GM18519 (cell line): ENCODE data around the gene BTBD3.

Experiments
- ATAC-seq: cut with Tn5 transposase; IDR thresholded peaks from one replicate; pipeline ENCODE4 v1.9.1; 2021; ENCODE audit warnings: mild to moderate bottlenecking, moderate library complexity; ENCODE audit not compliant: unreplicated experiment, low FRiP score

Gene BTBD3

DNA sequence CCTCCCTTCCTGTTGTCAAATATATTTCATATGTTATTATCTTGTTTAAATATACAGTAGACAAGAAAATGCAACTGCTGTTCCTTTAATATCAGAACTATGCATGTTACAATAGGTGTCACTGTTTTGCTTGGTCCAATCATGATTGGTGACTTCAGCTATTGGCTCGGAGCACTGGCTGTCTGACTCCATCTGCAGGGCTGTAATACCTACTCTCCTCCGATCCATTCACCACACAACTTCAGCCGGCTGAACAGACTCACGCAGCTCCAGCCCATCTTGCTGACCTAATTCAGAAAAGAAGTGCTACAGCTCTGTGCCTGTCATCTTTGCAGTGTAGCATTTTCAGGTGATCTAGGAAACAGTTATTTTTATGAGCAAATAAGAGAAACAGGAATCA lies at the start of gene BTBD3:
TSS of gene BTBD3 (plus strand) at position 231 of the 400 bp plus-strand sequence. CDS start 383 bp downstream, outside the sequence.
- peak; percentile 81 for ATAC-seq

DNA sequence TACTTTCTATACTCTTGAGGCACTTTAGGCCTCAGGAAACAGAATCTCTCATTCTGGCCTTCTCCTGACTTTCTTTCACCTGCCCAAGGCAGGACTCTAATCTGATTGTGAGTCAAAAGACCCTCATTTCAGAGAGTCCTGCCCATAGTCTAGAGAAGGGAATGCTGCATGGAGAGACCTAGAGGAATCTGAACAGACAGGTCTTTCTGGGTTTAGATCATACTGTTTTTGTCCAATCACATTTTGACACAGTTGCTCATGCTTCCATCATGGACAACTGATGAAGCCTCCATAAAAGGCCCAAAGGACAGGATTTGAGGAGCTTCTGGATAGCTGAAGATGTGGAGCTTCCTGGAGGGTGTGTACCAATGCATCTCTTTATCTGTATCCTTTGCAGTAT lies 48.1 kb upstream of the BTBD3 start:
- ATAC-seq, result no peak

DNA sequence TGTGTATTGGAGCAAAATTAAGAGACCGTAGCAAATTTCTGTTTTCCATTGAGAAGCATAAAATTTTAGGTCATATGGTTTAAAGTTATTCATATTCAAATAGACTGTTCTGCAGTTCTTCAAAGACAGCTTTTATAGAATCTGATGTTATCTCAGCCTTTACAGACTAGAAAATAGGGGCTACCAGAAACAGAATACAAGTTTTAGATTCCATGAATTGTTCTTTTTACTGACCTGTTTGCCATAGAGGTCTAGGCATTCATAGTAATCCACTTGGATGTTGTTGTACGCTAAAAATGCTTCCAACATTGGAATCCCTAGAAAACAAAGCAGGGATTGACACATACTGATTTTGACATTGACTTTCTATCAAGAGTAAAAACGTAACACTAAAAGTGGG lies 47.3 kb upstream of the BTBD3 start:
- no peak for ATAC-seq

DNA sequence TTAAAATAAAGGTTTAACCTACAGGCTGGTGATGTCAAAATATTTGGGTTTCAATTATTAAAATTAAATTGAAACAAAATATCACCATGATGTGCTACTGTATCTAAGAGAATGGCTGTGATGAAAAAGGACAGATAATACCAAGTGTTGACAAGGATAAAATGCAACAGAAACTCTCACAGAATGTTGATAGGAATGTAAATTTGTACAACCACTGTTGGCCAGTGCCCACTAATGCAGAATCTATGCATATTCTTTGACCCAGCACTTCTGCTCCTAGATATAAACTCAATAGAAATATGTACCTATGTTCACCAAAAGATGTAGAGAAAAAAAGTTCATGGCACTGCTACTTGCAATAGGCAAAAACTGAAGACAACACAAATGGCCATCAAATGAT lies 41.1 kb upstream of the BTBD3 start:
- no peak for ATAC-seq

DNA sequence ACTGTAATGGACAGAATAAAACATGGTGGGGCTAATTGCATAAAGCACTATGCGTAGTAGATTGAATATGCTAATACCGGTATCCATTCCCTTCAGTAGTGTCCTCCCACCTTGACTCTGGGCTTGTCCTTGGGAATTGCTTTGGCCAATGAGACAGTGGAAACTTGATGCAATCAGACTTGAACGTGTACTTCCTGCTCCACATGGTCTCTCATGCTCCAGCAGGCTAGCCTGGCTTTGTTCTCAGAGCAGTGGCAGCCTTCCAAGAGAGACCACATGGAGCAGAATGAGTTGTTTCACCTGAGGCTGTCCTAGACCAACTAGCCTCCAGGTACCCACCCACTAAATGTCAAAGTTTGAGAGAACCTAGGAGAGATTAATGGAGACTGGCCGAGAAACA lies 37.0 kb upstream of the BTBD3 start:
- no peak for ATAC-seq

DNA sequence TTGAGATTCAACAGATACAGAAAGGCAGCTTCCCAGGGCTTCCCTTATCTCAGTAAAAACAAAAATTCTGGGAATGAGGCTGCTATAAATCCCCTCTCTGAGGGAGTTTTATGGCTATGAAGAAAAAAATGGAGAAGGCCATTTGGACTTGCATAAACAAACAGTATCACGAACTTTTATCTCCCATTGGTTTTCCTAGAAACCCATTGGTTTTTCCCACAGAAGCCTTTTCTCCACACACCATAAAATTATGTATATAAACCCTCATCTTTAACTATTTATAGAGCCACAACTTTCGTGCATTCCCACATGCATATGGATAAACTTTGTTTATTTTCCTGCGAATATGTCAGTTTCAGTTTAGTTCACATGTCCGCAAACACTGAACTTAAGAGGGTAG lies 36.2 kb upstream of the BTBD3 start:
- ATAC-seq, result no peak

DNA sequence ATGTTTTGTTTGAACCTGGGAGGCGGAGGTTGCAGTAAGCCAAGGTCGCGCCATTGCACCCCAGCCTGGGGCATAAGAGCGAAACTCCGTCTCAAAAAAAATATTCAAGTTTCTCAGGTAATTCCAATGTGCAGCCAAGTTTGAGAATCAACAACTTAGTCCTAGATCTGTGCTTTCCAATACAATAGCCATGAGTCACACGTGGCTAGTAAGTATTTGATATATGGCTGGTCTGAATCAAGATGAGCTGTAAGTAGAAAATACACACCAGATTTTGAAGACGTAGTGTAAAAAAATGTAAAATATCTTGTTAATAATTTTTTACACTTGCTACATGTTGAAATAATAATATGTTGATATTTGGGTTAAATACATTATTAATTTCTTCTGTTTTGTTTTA lies 35.0 kb upstream of the BTBD3 start:
- ATAC-seq, result no peak

DNA sequence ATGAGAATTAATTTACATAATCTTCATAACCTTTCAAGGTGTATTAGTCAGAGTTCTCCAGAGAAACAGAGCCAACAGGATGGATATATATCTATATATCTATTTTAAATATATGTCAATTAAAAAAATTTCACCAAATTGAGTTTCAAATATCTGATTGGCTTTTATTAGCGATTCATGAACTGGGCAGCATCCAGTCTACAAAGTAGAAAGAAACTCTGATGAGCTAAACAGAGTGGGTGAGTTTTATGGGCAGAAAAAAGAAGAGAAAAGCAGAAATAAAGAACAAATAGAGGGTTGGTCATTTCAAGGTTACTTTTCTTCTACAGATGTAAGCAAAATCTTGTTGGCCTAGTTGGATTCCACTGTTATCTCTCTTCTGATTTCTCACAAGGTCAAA lies 29.0 kb upstream of the BTBD3 start:
- ATAC-seq, result no peak

DNA sequence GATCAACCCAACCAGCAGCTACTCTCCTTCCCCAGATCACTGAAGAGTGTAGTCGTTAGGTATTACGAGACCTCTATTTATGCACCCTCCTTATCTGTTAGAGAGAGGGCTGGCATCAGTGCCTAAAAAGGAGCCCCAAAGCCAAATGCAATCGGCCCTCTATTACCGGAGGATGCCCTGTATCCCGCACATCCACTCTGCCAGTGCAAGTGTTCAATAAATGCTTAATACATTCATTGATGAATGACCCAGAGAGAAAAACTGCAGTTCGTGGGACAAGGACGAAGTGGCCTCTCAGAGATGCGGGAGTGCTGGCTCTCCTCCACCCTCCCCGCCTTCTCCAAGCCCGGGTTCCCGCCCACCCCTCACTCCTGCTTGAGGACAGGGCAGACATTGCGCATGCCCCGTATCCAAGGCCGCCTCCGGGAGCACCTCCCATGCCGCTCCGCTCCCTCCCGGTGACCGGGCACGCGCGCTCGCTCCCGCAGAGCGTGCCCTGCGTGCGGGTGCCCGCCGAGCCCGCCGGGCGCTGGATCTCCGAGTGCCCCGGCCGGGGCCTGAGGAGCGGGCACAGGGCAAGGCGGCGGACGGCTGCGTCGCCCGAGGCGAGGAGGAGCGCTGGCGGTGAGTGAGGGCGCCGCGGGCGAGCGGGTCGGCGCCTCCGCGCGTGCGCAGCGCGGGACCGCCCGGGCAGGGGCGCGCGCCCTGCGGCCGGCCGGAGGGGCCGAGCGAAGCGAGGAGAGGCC lies 27.2 kb upstream of the BTBD3 start:
- ATAC-seq, result peak; percentile 74

DNA sequence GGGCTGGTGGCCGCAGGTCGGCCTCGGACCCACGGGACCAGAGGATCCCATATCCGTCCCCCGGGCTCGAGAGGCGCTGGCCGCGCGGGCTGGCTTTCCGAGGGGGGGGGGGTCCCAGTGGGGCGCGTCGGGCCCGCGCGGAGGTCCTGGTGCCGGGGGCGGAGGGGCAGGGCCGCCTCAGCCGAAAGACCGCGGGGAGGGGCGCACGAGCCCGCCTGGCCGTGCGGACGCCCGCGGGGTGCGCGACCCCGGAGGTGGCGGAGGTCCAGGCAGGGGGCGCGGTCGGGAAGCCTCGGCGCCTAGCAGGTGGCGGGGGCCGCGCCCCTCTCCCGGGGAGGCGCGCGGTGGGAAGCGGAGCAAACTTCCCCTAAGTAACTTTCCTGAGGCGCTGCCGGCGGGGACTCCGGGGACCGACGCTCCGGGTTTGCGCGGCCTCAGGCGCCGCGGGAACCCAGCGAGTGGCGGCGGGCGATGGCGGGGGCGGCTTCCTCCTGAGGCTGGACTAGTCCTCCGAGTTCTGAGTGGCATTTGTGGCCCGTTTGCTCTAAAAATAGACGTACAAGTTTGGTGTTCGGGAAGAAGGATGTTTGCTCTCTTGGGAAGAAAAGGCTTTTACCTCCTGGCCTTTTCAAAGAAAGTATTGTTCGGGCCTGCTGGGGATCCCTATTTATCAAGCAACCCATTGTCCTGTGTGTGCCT lies 26.5 kb upstream of the BTBD3 start:
- peak; percentile 22 for ATAC-seq

DNA sequence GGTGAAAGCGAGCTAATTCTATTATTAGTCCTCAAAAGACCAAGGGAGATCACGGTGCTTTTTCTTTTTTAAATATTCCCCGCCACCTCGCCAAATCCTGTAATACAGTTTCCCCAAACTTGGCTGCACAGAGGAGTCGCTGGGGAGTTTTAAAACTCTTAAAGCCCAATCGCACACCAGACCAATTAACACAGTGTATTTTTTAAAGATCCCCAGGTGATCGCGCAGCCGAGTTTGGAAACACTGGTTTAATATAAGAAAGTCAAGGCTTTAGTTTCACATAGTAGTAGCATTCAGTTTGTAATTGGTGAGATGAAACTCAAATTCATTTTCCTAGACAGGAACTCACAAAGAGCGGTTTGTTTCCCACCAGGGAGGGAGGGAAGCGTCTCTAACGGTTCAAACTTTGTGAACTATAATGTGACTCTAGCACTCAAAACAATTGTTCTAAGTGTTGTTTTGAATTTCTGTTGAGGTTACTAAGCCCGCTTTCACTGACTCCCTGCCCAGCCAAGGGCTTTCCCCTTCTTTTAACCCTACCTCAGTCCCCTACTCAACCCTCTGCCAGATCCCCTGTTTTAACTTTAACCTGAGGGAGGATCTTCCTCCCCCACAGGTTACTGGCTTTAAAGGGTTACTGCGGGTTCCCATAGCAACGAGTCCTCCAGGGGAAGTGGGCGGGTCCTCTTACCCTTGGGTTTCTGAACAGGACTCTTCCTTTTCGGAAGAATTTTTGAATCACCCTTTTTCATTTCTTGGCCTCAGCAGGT lies 25.7 kb upstream of the BTBD3 start:
- peak; percentile 44 for ATAC-seq

DNA sequence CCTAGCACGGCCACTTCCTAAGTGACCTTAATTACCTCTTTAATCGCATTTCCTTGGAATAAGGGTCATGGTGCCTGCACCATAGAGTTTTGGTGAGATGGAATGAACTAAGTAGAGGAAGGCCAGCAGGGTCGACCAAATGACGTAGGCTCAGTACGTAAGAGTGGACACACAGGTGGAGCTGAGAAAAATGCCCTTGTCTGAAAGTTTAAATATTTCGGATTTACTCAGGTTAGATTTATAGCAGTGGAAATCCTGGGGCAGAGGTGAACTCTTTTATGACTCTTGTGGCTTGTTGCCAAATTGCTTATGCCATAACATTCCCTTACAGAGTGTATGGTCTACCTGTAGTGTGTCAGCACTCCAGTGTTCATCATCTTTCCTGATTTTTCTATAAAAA lies 23.6 kb upstream of the BTBD3 start:
- ATAC-seq, result no peak

DNA sequence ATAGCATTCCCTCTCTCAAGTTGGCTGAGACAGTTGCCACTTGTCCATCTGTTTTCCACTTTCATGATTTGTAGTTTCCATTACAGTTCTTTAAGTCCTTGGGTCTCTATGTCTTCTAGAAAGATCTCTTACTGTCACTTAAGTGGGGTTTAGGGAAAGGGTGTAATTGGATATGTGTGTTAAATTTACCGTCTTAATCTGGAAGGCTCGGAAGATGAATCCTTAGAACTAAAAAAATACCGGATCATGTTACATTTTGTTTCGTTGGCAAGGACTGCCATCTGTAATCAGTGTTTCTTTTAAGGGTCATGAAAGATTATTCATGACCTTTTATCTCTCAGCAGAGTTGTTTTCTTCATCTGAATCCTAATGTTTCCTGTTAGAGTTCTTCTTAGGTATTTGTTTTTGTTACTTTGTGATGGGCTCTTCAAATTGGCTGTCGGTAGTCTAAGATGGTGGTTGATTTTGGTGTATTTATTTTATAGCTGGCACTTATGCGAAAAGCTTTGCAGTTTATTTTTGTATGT lies 21.8 kb upstream of the BTBD3 start:
- no peak for ATAC-seq

DNA sequence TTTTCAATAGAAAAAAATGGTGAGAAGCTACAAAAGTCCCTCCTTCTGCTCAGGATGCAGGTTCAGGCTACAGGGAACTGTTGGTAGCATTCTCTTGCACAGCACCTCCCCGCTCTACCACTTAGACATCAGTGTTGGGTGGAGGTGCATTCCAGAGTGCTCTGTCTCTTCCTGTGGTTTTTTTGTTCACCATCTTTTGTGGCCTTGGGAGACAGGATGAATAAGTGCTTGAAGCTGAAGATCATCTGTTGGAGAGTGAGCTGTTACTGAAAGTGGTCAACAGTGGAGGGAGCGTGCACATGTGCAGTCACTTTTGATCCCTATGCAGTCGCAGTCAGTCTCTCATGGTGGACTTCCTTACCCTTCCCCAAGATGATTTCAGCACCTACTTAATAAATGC lies 16.6 kb upstream of the BTBD3 start:
- no peak for ATAC-seq

DNA sequence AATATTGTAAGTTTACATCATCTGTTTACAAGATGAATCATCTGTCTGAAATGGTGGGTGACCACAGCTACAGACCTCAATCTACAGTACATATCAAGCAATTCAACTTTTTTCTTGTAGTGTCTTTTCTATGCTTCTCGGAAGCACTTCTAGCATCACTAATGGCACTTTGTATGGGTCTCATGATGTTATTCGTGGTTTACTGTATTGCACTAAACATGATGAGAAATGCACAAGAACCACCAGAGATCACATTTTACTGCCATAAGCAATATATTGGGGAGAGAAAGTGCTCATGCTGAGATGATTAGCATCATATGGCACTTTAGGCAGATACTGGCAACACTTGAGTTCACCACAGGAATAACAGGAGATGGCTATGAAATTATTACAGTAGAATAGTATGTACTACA lies 15.4 kb upstream of the BTBD3 start:
- ATAC-seq, result no peak

DNA sequence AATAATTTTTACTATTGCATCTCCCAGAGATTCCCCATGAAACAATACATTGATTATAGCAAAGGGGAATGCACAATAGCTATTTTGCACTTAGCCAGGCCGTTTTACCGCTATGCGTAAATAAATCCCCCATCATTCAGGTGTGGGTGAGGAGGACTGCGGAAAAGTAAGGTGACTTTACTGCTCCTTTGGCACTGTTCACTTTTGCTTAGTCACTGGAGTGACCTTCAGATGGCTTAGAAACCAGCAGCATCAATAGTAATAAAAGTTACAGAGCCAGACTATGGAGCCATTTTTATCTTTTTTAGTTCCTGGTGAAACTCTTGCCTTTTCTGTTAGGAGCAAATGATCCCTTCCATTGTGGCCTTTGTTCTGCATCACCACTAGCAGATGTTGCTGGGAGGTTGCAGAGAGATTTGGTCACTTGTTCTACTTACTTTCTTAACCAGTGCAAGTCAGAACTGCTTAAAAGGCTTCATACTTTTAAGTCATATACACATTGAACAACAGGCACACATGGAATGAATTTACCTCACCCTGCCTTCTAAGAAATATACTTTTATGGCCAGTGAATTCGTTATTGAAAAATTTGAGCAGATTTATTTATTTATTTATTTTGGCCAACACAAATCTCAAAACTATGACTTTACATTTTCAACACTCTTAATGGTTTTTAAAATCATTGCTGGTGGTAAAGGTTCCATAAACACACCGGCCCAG lies 12.1 kb upstream of the BTBD3 start:
- no peak for ATAC-seq

DNA sequence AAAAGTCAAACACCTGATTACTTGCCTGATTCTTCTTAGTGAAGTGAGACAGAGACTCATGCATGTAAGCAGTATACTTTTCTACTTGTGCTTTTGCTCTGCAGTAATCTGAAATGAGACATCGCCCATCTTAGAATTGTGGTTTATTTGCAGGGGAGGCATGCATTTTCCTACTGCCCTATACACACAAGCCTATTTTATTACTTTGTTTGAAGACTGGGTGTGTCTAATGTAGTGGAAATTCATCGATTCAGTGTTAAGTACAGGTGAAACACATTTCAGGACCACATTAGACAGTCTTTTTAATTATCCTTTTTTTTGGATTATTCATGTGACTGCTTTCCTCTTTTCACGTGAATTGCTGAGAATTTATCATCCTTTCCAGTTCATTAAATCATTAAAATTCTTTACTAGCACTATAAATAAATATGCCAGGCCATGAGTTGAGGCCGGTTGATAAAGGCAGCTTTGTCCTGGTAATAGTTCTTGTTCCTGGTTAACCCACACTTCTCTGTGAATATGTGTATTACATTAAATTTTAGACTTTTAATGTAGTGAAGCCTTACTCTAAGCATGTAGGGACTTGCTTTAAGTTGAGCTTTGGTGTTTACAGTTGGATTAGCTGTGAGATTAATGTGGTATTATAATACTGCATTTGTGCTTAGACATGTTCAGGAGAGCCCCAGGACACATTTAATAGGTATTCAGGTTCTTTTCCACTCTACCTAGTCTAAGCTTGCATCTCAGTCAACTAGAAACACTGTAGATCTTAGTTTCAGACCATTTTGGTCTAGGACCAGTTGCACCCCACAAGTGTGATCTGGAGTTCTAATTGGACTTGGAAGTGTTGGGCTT lies 10.8 kb upstream of the BTBD3 start:
- no peak for ATAC-seq

DNA sequence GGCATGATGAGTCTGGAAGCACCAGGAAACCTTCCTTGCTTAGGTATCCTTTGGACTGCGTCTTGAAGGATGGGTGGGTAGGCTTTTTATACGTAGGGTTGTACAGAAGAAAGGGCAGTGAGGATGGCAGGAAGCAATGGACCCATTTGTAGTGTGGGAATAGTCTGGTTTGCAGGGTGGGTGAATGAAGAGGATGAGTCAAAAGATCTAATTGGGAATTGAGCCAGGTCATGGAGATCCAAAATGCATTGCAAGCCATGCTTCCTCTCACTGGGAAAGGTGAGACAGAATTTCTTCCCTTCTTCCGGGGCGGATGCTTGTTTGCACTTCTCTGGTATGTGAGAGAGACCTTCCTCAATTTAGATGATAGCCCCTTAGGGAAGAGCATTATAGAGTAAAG lies 10.1 kb upstream of the BTBD3 start:
- no peak for ATAC-seq

DNA sequence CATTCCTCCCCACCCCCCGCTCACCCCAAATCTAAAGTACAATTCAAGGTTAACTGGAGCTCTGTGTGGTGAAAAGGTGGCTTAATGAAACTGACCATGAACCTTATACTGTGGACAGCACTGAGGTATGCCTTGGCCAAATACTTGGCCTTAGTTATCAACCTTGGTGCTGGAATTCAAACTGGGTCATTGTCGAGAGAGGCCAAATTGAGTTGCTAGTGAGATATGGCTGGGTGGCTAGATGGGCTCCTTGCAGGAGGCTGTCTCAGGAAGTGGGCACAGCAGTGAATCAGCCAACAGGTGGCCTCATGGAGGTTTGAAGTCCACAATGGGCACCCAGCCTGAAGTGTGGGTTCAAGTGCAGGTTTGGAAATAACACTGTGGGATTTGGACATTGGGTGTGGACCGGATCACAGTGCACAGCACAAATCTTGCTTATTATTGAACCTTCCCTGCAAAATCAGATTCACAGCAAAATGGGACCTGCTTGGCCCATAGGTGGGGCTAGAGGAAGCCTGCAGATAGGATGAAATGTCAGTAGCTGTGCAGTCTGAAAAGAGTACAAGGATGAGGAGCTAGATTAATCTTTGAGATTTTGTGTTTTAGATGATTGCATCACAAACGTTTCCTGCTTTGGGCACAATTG lies 5.6 kb upstream of the BTBD3 start:
- no peak for ATAC-seq
